Neural cell (in vitro differentiated cells): ENCODE data around the gene GALNT14.

Experiments
- EP300 ChIP-seq: fragments of 450-650 bp; conservative IDR thresholded peaks from 2 replicates; pipeline ENCODE4 v1.6.1; 2014; ENCODE audit warnings: antibody characterized with exemption, mild to moderate bottlenecking, moderate library complexity; ENCODE audit not compliant: poor library complexity, severe bottlenecking
- EZH2 ChIP-seq: fragments of 200-600, 300-800 bp; shearing (Covaris generic), sonication (generic); IDR thresholded peaks from 2 replicates; pipeline ENCODE4 v1.6.1; 2014; ENCODE audit warnings: antibody characterized with exemption, low read length, borderline replicate concordance, mild to moderate bottlenecking; ENCODE audit not compliant: insufficient read depth, poor library complexity, severe bottlenecking
- MXI1 ChIP-seq: fragments of 450-650 bp; conservative IDR thresholded peaks from 2 replicates; pipeline ENCODE4 v1.6.1; 2014; ENCODE audit warnings: antibody characterized with exemption, mild to moderate bottlenecking; ENCODE audit not compliant: poor library complexity, severe bottlenecking
- POLR2AphosphoS5 ChIP-seq: IDR thresholded peaks from 2 replicates; pipeline ENCODE4 v1.6.1; 2012
- RAD21 ChIP-seq: fragments of 450-650 bp; conservative IDR thresholded peaks from 2 replicates; pipeline ENCODE4 v1.6.1; 2014; ENCODE audit warnings: antibody characterized with exemption, mild to moderate bottlenecking, moderate library complexity
- SMC3 ChIP-seq: fragments of 450-650 bp; conservative IDR thresholded peaks from 2 replicates; pipeline ENCODE4 v1.6.1; 2014; ENCODE audit warnings: antibody characterized with exemption, mild to moderate bottlenecking, moderate library complexity; ENCODE audit not compliant: poor library complexity
- TAF1 ChIP-seq: IDR thresholded peaks from 2 replicates; pipeline ENCODE4 v1.6.1; 2012; ENCODE audit warnings: low read depth
- TF ChIP-seq, protein P1 (sequence below): fragments of 450-650 bp; IDR thresholded peaks from 2 replicates; pipeline ENCODE4 v1.5.1; 2014; ENCODE audit warnings: antibody characterized with exemption, mild to moderate bottlenecking, moderate library complexity; ENCODE audit not compliant: poor library complexity, severe bottlenecking
- TF ChIP-seq, protein P2 (sequence below): IDR thresholded peaks from 2 replicates; pipeline ENCODE4 v1.6.1; 2012; ENCODE audit warnings: borderline replicate concordance

DNA sequence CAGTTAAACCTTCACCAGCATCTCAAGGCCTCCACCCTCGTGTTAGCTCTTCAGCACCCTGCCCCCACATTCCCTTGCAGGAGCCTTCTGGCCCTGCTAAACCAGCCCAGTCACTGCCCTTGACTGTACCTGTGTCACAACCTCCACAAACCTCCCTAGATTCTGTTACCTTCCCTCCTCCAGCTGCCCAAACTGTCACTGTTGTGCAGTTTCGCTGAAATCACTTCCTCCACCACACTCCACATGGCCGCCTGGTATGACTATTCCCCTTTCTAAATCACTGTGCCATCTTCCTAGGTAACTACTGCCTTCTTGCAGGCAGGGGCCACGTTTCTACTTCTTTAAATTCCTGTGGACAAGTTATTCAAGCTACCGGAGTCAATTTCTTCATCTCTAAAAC, 160.2 kb downstream of the GALNT14 start:
- TF ChIP-seq, protein P1, sequence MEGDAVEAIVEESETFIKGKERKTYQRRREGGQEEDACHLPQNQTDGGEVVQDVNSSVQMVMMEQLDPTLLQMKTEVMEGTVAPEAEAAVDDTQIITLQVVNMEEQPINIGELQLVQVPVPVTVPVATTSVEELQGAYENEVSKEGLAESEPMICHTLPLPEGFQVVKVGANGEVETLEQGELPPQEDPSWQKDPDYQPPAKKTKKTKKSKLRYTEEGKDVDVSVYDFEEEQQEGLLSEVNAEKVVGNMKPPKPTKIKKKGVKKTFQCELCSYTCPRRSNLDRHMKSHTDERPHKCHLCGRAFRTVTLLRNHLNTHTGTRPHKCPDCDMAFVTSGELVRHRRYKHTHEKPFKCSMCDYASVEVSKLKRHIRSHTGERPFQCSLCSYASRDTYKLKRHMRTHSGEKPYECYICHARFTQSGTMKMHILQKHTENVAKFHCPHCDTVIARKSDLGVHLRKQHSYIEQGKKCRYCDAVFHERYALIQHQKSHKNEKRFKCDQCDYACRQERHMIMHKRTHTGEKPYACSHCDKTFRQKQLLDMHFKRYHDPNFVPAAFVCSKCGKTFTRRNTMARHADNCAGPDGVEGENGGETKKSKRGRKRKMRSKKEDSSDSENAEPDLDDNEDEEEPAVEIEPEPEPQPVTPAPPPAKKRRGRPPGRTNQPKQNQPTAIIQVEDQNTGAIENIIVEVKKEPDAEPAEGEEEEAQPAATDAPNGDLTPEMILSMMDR = no peak
- TF ChIP-seq POLR2AphosphoS5 (no peak), TAF1 (no peak), EP300 (no peak), EZH2 (no peak), MXI1 (no peak), SMC3 (no peak), RAD21 (no peak)
- TF ChIP-seq, protein P2, sequence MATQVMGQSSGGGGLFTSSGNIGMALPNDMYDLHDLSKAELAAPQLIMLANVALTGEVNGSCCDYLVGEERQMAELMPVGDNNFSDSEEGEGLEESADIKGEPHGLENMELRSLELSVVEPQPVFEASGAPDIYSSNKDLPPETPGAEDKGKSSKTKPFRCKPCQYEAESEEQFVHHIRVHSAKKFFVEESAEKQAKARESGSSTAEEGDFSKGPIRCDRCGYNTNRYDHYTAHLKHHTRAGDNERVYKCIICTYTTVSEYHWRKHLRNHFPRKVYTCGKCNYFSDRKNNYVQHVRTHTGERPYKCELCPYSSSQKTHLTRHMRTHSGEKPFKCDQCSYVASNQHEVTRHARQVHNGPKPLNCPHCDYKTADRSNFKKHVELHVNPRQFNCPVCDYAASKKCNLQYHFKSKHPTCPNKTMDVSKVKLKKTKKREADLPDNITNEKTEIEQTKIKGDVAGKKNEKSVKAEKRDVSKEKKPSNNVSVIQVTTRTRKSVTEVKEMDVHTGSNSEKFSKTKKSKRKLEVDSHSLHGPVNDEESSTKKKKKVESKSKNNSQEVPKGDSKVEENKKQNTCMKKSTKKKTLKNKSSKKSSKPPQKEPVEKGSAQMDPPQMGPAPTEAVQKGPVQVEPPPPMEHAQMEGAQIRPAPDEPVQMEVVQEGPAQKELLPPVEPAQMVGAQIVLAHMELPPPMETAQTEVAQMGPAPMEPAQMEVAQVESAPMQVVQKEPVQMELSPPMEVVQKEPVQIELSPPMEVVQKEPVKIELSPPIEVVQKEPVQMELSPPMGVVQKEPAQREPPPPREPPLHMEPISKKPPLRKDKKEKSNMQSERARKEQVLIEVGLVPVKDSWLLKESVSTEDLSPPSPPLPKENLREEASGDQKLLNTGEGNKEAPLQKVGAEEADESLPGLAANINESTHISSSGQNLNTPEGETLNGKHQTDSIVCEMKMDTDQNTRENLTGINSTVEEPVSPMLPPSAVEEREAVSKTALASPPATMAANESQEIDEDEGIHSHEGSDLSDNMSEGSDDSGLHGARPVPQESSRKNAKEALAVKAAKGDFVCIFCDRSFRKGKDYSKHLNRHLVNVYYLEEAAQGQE = no peak
